ENCODE measurements around the gene GEMIN5.
"Not testable (repeated sequence)": the region's sequence is repeated elsewhere in the genome, so short reads cannot be mapped to it uniquely, and the experiment has no call there.

Gene GEMIN5

GRCh38 chr5:154937718-154938466, at the start of gene GEMIN5:
GEMIN5 (minus strand) TSS chr5:154938211; CDS start chr5:154938133, 78 bp downstream.
- DNase-seq, result peak; percentile 85

DNA sequence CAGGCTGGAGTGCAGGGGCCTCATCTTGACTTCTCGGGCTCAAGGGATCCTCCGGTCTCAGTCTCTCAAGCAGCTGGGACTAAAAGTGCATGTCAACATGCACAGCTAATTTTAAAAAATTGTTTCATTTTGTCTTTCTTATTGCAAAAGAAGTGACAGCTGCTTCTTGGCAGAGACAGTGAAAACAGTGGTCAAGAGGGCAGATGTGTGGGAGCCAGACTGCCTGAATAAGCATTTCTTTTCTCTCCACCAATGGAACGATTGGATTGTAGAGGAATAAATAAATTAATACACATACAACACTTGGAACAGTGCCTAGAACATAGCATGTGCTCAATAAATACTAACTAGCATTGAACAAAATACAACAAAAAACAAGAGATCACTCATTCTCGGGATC, 48.1 kb upstream of the GEMIN5 start:
- DNase-seq, result no peak

DNA sequence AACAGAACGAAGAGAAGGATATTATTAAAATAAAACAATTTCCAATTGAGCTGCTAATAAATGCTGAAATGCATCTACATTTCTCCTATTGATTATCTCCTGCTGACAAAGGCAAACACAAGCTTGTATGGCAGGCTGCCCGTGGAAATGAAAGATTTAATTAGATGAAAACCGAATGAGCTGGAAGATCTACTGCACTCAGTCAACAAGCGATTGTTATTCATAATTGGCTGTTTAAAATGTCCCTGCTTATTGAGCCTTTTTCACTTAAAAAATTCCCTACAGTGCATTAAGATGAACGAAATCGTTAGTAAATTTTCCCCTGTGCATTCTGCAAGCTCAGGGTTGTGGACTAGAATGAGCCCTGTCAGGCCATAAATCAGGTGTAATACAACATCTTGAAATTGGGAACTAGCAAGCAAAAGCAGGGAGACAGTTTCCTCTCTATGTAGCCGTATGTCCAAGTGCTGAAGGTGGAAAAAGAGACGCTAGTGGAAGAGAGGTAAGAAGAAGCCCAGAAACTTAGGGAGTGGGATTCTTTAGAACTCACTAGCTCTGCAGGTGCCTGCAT, 47.0 kb upstream of the GEMIN5 start:
- no peak for DNase-seq

GRCh38 chr5:154978294-154978693, 40.3 kb upstream of the GEMIN5 start:
- DNase-seq, result not testable (repeated sequence)

GRCh38 chr5:154977409-154977808, 39.4 kb upstream of the GEMIN5 start:
- DNase-seq, result no peak

- DNase-seq, result not testable (repeated sequence)
Observed at GRCh38 chr5:154976082-154976481, 38.1 kb upstream of the GEMIN5 start.

DNA sequence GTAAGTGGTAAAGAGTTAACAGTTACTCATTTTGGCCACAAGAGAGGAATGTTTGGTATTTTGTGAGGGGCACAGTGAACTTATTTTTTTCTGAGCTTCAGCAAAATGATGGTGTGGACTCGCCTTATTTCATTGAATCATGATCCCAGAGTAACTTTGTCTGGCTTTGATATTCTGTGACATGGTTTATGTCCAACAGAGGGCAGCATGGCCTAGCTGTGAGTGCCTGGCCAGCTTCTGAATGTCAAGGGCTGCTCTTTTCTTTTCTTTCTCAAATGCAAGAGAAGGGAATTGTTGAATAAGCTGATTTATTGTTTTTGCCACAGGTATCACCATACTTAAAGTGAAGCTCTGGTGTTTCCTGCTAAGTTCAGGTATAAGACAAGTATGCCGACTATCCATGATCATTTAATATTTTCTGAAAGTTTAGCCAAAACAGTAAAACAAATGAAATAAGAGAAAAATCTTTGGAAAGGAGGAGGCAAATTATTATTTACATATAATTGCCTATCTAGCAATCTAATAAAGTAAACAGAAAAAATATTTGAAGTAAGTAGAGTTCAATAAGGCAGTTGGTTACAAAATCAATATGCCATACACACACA, 34.6 kb upstream of the GEMIN5 start:
- DNase-seq, result no peak

- no peak for DNase-seq
Observed at GRCh38 chr5:154971501-154971900, 33.5 kb upstream of the GEMIN5 start.

DNA sequence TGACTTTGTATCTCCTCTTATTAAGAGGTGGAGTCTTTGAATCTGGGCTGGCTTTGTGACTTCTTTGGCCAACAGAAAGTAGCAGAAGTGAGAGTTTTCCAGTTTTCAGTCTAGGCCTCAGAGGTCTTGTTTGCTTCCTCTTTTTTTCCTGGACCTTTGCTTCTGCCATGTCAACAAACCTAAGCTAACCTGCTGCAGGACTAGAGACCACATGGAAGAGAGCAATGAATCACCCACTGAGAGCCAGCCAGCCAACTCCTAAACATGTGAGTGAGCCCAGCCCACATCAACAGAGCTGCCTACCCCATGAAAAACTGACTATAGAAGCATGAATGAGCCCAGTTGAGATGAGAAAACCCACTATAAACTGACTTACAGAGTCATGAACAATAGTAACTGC, 32.7 kb upstream of the GEMIN5 start:
- DNase-seq, result no peak

GRCh38 chr5:154968953-154969352, 30.9 kb upstream of the GEMIN5 start:
- DNase-seq, result no peak

DNA sequence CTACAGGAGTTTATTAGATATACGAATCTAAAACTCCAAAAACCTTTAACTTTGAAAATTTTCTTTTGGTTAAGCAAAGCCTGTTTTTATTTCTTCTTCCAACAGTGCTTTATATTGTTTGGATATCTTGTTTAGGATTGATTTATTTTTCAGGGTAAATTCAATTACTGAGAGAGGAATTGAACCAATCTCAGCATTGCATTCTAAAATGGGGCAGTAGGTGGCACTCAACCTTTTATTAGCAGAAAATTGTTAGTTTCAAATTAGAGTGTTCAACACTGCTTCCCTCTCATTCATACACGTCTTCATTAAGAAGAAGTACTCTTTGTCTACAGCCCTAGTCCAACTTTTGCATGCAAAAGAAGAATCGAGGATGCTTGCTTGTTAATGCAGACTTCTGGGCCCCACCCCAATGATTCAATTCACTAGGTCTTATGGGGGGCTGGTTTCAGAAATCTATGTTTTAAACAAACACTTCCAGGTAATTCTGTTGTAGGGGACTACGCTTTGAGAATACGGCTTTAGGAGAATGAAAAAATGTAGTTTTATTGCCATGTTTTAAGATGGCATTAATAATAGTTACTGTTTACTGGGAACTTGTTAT, 29.5 kb upstream of the GEMIN5 start:
- DNase-seq, result no peak

DNA sequence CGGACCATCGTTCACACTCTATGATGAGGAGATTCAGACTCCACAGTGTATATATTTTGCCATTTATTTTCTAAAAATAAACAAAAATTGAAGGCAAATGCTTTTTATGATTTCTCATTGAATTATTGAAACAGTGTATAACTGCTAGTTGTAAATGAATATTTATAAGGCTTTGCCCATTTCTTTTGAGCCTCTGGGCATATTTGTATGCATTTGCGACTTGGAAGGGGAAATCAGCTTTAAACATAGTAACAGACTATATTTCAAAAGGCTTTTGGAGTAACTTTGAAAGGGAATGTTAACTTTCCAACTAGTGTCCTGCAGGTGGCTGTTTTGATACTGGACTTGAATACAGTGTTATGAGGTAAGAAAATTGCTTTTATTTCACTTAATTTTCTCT, 28.9 kb upstream of the GEMIN5 start:
- no peak for DNase-seq

DNA sequence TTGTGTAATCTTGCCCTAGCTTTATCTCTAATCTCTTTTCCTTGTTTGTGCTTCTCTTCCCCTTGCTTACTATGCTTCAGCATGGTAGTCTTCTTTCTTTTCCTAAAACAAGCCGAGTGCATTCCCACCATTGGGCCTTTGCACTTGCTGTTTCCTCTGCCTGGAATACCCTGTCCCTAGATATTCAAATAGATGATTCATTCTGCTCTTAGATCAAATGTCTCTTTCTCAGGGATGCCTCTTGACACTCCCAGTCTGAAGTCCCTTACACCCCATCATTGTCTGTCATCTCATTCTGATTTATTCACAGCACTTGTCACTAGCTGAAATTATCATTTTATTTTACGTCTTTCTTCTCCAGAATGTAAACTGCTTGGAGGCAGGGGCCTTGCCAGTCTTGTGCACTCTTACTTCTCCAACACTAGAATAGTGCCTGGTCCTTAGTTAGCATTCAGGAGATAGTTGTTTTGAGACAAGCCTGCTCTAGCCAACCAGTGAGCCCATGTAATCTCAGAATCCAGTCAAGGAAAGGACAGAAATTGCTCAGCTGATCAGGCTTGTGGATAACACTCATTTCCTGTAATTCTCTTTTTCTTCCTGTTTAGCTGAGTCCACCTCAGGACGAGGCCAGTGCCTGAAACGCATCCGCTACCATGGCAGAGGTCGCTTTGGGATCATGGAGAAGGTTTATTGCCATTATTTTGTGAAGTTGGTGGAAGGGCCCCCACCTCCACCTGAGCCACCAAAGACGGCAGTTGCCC, 28.2 kb upstream of the GEMIN5 start:
- no peak for DNase-seq

- no peak for DNase-seq
Observed at GRCh38 chr5:154962494-154962893, 24.5 kb upstream of the GEMIN5 start.

- no peak for DNase-seq
Observed at GRCh38 chr5:154956712-154957111, 18.7 kb upstream of the GEMIN5 start.

DNA sequence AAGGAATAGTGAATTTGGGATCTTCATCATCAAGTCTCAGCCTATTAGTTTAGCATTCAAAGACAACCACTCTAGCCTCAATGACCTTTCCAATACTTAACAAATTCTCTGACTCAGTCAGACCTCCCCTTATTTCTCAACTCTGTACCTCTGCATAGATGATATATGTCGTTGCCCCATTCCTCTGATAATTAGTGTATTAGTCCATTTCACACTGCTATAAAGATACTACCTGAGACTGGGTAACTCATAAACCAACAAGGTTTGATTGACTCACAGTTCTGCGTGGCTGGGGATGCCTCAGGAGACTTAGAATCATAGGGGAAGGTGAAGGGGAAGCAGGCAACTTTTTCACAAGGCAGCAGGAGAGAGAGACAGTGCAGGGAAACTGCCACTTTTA, 11.8 kb upstream of the GEMIN5 start:
- no peak for DNase-seq

DNA sequence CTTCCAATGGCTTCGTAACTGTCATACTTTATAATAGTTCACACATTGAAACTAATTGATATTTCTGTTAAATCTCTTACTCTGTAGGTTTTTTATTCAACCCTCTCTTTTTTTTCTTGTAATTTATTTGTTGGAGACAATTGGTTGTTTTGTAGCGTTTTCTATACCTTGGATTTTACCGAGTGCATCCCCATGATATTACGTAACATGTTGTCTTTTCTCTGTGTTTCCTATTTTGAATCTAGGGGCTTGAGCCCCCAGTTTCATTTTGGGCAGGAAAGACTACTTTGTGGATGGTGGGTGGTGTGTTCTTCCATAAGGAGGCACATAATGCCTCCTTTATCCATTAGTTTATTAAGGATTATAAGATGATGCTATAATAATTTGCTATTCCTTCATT, 10.3 kb upstream of the GEMIN5 start:
- DNase-seq, result no peak

- DNase-seq, result no peak
Observed at GRCh38 chr5:154947778-154948177, 9.8 kb upstream of the GEMIN5 start.

DNA sequence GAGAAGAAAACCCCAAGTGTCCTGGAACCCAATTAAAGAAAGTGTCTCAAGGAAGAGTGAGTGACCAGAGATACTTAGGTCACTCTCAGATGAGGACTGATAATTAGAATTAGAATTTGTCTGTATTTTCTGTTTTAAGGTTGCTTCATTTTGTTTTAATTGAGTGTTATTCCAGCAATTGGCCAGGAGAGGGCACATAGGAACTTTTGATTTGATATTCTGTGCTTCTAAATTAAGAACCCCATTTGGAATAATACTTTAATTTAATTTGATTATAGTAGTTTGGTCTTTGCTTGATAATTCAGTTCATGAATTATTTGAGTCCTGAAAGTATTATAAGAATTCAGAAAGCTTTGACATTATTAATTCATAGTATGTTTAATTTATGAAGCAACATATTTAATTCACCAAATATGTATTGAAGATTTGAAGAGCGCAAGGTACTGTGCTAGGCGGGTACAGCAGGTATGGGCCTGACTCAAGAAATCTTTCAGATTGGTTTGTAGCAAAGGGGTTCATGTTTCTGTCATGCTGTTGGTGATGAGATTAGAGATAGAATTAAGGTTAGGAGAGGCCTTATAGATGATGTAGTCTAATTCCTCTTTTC, 7.8 kb upstream of the GEMIN5 start:
- DNase-seq, result no peak

- DNase-seq, result no peak
Observed at GRCh38 chr5:154944716-154945115, 6.7 kb upstream of the GEMIN5 start.

DNA sequence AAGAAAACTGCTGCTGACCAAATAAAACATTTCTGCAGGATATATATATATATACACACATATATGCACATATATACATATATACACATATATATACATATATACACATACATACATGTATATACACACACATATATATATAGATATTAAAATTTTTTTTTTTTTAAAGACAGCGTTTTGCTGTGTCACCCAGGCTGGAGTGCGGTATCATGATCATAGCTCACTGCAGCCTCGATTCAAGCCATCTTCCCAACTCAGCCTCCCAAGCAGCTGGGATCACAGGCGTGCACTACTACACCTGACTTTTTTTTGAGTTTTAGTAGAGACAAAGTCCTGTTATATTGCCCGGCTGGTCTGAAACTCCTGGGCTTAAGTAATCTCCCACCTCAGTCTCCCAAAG, 5.5 kb upstream of the GEMIN5 start:
- DNase-seq, result no peak

DNA sequence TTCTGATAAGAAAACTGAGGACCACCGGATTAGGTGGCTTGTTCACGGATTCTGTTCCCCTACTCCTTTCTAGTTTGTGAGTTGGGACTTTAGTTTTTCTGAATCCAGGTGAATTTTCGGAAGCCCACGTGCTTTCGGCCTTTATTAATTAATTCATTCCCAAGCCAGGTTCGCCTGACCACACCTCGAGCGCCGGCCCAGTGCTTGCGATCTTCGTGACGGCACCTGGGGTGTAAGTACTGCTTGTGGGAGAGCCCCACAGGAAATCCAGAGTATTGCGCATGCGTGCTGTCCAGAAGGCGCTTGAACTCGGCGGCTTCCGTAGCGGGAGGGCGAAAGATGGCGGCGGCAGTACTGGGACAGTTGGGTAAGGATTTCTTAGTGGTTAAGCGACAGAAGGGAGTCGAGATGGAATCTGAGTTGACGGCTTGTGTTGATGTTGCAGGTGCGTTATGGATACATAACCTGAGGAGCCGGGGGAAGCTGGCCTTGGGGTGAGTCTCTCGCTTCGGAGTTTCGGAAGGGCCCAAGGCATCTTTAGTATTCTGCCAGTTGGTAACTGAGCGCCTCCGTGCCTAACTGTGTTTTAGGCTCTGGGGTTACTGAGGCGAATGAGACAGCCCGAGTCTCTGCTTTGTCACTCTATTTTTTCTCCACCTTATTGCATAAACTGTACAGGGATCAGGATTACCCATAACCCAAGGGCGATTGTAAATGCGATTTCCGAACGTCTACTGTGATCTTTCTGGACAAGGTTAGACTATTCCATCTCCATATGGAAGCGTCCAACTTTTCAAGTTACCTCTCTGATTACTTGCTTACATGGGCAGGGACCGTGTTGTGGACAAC, 3.0 kb upstream of the GEMIN5 start, which contains the start of gene MRPL22:
Gene MRPL22, plus strand, starts transcription at position 302 of the 849 bp plus-strand sequence. Its CDS starts 38 bp downstream, at position 340.
- peak; percentile 93 for DNase-seq
